A673 (cell line): ENCODE data around the gene RHOV. TPM values are rescaled to one million over a fixed set of nuclear protein-coding genes. Genes with fewer than 3 reads are reported as not detected.

Experiments
- BruUV-seq: library from RNA; stranded (reverse); fragments of 400-500 nt; replicated peaks from 2 replicates; lab custom pipeline; 2021; lab: Mats Ljungman, UMichigan
- CTCF ChIA-PET: fragments of 300-600 bp; sonication (Branson Sonifier 250); formaldehyde crosslinking; loops from one replicate; lab custom pipeline; 2022; ENCODE audit warnings: antibody characterized with exemption; lab: Charles Lee
- POLR2A ChIA-PET: fragments of 300-600 bp; sonication (Branson Sonifier 250); formaldehyde crosslinking; loops from one replicate; lab custom pipeline; 2022; ENCODE audit warnings: antibody characterized with exemption; ENCODE audit not compliant: low non-redundant PET; lab: Charles Lee
- DNase-seq: peaks from one replicate; pipeline ENCODE4 v3.0.0-alpha.2; 2015; ENCODE audit warnings: low spot score
- H3K27ac ChIP-seq: fragments of 200-600 bp; sonication (generic); 2 replicates; pipeline ENCODE4 v1.5.1; 2016; ENCODE audit warnings: mixed run types, low read depth, mild to moderate bottlenecking, mixed read lengths, antibody characterized with exemption, low read length; ENCODE audit not compliant: poor library complexity, severe bottlenecking
- H3K27me3 ChIP-seq: fragments of 200-600 bp; sonication (generic); replicated peaks from 2 replicates; pipeline ENCODE4 v1.6.1; 2017; ENCODE audit warnings: mixed run types, low read depth, mild to moderate bottlenecking, mixed read lengths, antibody characterized with exemption, low read length; ENCODE audit not compliant: insufficient read depth, poor library complexity
- H3K36me3 ChIP-seq: fragments of 200-600 bp; sonication (generic); 2 replicates; pipeline ENCODE4 v1.6.1; 2016; ENCODE audit warnings: mixed run types, mild to moderate bottlenecking, mixed read lengths, antibody characterized with exemption, low read length; ENCODE audit not compliant: insufficient read depth, poor library complexity, severe bottlenecking
- H3K4me1 ChIP-seq: fragments of 200-600 bp; sonication (generic); 2 replicates; pipeline ENCODE4 v1.6.1; 2017; ENCODE audit warnings: mixed run types, mild to moderate bottlenecking, mixed read lengths, antibody characterized with exemption, low read length; ENCODE audit not compliant: insufficient read depth, poor library complexity, severe bottlenecking
- H3K4me3 ChIP-seq: fragments of 200-600 bp; sonication (generic); 2 replicates; pipeline ENCODE4 v1.5.1; 2016; ENCODE audit warnings: low read depth, mixed run types, mild to moderate bottlenecking, mixed read lengths, low read length; ENCODE audit not compliant: poor library complexity, severe bottlenecking
- H3K9me3 ChIP-seq: fragments of 200-600 bp; sonication (generic); 2 replicates; pipeline ENCODE4 v1.6.1; 2016; ENCODE audit warnings: mixed run types, low read depth, mild to moderate bottlenecking, mixed read lengths, antibody characterized with exemption, low read length; ENCODE audit not compliant: poor library complexity, severe bottlenecking
- CTCF ChIP-seq: fragments of 300-800, 200-600 bp; sonication (generic); conservative IDR thresholded peaks from 2 replicates; pipeline ENCODE4 v1.5.1; 2017; ENCODE audit warnings: low read depth, mild to moderate bottlenecking, antibody characterized with exemption, low read length, moderate library complexity, mixed read lengths
- EZH2 ChIP-seq: fragments of 200-600 bp; sonication (generic); IDR thresholded peaks from 2 replicates; pipeline ENCODE4 v1.6.1; 2017; ENCODE audit warnings: borderline replicate concordance, low read depth, mild to moderate bottlenecking, mixed read lengths, antibody characterized with exemption, low read length; ENCODE audit not compliant: poor library complexity, severe bottlenecking
- intact Hi-C: fragments of 100-400 bp; cut with micrococcal nuclease; formaldehyde crosslinking; loops from one replicate; pipeline ENCODE4 v1.10.0; 2022; ENCODE audit not compliant: unreplicated experiment
- total RNA-seq: library from RNA; stranded (reverse); gene quantifications from 2 replicates; pipeline ENCODE4 v1.2.3, GENCODE V29; 2021

The RHOV gene
- total RNA-seq, 1 experiment from 2014 or later, result 1.6 TPM

- ChIA-PET POLR2A (no interaction called here), CTCF (no interaction called here)
- intact Hi-C loops, result no loop called here
Measured at GRCh38 chr15:40825661-40826422, 48.2 kb downstream of the RHOV start.

GRCh38 chr15:40823572-40824343, 50.3 kb downstream of the RHOV start:
- Histone ChIP-seq H3K27ac (no peak overlapping the region), H3K27me3 (no peaks in the 10 kb centered on the region)
- intact Hi-C loops, result no loop called here

More at GRCh38 chr15:40825661-40826422, 48.2 kb downstream of the RHOV start:
- TF ChIP-seq CTCF (no peak), EZH2 (no peak)
- no peaks in the 10 kb centered on the region for H3K36me3 ChIP-seq
- H3K4me3 ChIP-seq, result no peak overlapping the region
- H3K4me1 ChIP-seq, result no peaks in the 10 kb centered on the region
- no peak for DNase-seq
- no TSS peak for BruUV-seq
- no peak overlapping the region for H3K27ac ChIP-seq
- H3K9me3 ChIP-seq, result no peaks in the 10 kb centered on the region
- no peaks in the 10 kb centered on the region for H3K27me3 ChIP-seq

More at GRCh38 chr15:40823572-40824343, 50.3 kb downstream of the RHOV start:
- no TSS peak for BruUV-seq
- Histone ChIP-seq H3K4me1 (no peaks in the 10 kb centered on the region), H3K9me3 (no peaks in the 10 kb centered on the region), H3K36me3 (no peaks in the 10 kb centered on the region), H3K4me3 (no peak overlapping the region)
- ChIA-PET CTCF (no interaction called here), POLR2A (no interaction called here)
- TF ChIP-seq CTCF (no peak), EZH2 (no peak)
- no peak for DNase-seq

Other genes with a start within 250 kb of the RHOV start
- gene RAD51, start 179.1 kb downstream of the RHOV start, total RNA-seq, result 44.8 and 51.1 TPM in 2 replicates
- 50.8 and 50.9 TPM in 2 replicates for gene RMDN3, start 119.0 kb downstream of the RHOV start, total RNA-seq
- gene GCHFR, start 110.2 kb downstream of the RHOV start, total RNA-seq, result 7.1 and 10.8 TPM in 2 replicates
- gene C15orf62, start 104.3 kb downstream of the RHOV start, total RNA-seq, result 0.33 and 0.62 TPM in 2 replicates
- 26.4 and 27.1 TPM in 2 replicates for gene ZFYVE19, start 67.1 kb downstream of the RHOV start, total RNA-seq
- 34.5 and 37.1 TPM in 2 replicates for gene DNAJC17, start 66.8 kb downstream of the RHOV start, total RNA-seq
- not detected in 2 replicates for gene PPP1R14D, start 45.5 kb downstream of the RHOV start, total RNA-seq
- gene SPINT1, start 30.2 kb downstream of the RHOV start, total RNA-seq, result 1.9 and 3.3 TPM in 2 replicates
- gene VPS18, start 20.2 kb upstream of the RHOV start, total RNA-seq, result 21.9 and 23.8 TPM in 2 replicates
- 0.11 and 0.15 TPM in 2 replicates for gene DLL4, start 55.1 kb upstream of the RHOV start, total RNA-seq
- gene CHAC1, start 79.2 kb upstream of the RHOV start, total RNA-seq, result 11.6 and 26.8 TPM in 2 replicates
- 27.3 and 32.7 TPM in 2 replicates for gene INO80, start 242.0 kb upstream of the RHOV start, total RNA-seq